ENCODE results near the gene ITPR1.

ITPR1 gene

DNA sequence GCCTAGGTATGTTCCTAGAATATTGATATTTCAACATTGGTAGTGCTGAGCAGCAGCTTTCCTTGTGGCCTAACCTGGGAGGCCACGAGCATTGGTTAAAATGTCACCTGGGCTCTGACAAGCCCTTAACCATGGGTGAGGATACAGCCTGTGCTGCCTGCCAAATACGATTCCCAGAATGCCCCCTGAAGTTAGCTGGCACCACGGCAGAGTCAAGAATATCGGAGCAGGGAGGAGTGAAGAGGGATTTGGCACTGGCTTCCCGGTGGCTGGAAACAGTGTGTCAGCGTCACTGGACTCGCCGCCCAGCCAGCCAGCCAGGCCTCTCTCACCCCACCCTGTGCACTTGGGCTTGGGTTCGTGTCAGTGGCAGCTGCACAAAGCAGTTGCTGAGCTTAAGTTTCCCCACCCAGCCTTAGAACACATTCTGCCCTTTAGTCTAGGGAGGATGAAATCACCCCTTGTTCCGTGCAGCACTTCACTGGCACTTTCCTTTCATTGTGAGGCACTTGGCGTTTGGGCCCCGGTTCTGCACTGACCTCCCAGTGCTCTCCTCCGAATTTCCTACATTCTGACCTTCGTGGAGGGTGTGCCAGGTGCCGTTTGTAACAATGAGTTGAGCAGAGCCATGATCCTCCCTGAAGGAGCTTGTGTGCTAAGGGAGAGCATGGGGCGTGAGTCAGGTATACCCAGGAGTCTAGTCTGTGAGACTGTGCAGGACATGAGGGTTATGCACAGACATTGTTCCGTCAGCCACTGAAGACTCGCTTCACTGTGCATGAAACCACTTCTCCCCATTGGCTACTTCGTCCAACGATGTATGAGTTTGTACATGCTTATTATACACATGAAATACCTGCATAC, 333.3 kb downstream of the ITPR1 start:
- FAIRE-seq (no peak), DNase-seq (ENCODE audit: extremely low spot score, insufficient read length, low read depth) (no peak)

DNA sequence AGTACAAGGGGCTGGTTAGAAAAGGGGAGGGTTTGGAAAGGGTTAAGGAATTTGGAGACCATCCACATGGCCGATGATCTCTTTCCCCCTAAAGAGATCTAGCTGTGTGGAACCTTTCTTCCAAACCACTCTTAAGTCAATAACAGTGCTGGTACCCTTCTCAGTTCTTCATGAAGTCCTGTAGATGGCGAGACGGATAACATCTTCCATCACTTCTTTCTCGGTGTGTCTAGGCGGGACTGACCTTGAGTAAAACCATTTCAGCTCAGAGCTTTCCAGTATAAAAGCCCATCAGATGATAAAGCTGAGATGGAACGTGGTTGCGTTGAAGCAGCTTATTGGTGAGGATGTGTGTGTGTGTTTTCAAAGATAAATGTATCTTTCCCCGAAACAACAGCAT, 334.6 kb downstream of the ITPR1 start:
- no peak for FAIRE-seq

DNA sequence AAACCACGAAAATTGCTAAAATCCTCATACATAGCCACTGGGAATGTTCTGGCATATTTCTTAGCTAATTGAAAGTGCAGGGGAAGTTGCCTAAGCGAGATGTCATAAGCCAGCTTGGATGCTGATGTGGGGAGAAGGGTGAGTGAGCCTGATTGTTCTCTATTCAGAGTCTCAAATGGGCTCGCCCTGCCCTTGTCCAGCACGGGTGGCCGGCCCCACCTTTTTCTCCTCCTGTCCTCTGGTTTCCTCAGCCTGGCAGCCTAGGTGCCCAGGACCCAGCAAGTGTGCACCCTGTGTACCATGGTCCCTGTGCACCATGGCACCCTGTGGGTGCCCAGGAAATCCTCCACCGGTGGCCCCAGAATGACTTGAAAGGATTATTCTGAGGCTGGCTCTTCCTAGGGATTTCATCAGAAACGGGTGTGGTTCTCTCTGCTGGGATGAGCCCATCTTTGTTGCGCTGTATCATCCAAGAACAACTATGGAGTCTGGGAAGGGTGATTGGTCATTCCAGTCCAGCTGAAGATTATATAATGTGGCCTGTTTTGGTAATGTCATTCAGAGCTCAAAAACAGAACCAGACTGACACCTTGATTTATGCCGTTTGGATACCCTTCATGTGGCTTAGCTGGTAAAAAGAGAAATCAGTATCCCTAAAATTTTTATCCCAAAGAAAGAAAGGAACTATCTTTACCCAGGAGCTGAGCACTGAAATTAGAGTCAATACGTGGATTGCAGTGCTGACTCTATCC, 335.3 kb downstream of the ITPR1 start:
- DNase-seq (ENCODE audit: extremely low spot score, insufficient read length, low read depth) (no peak), FAIRE-seq (no peak)

More for the DNA sequence above, 334.6 kb downstream of the ITPR1 start:
- no peak for DNase-seq (ENCODE audit: extremely low spot score, insufficient read length, low read depth)

DNA sequence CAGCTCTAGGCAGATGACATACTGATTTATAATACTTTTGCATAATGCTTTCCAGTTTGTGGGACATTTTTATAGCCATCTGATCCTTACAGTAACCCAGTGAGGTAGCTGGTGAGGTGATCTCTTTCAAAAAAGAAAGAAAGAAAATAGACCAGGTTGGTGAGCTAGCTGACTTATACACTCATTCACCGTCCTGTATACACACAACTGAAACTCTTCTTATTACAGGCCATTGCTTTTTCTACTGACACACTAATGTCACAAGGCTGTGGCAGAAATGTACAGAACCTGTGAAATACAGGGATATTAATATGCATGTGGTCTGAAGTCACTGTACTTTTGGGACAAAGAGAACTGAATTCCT, 335.9 kb downstream of the ITPR1 start:
- DNase-seq (ENCODE audit: extremely low spot score, insufficient read length, low read depth) = no peak
- peak; percentile 41 for FAIRE-seq

DNA sequence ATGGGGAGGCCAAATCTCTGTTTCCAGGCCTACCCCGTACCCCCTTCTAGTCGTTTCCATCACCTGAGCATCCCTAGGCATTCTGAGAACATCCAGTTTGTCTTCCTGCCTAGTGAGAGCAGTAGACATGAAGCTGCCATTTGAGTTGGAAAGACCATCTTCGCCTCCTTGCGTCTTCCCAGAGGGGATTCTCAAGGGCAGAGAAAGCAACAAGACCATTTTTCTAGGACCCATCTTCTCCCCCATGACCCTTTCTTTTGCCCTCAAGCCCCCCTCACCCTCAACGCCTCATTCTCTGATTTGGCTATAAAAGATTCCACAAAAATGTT, 337.4 kb downstream of the ITPR1 start:
- FAIRE-seq (no peak), DNase-seq (ENCODE audit: extremely low spot score, insufficient read length, low read depth) (no peak)

DNA sequence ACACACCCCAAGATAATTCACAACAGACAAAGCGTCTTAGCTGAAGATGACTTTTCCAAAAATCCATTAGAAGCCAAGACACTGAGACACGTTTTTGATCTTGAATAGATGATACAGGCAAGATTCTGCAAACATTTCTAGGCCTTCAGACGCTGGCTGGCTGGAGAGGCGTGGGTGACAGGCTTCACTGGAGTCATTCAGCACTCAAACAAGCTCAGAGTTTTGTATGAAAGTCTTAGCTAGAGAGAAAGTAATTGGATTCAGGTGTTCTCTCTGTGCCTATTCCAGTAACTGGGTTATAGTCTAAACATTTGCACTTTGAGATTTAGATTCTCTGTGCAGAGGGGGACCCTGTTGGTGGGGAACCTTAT, 338.4 kb downstream of the ITPR1 start:
- no peak for DNase-seq (ENCODE audit: extremely low spot score, insufficient read length, low read depth)
- no peak for FAIRE-seq

DNA sequence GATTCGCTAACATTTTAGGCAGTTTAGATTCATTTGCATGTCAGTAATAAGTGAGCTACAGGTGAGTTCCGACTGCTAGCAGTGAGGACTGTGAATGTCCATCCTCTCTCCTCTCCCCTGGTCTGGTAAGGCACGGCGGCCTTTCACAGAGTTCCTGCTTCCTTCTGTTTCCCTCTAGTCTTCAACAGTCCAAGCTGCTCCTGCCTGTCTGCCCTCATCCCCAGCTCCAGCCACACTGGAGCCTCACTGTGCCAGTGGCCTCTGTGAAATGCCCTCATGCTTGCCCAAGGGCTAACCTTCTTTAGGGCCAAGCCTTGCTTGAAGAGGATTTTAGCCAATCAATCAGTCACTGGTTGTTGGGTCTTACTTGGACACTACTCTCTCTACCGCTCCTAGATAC, 340.3 kb downstream of the ITPR1 start:
- no peak for DNase-seq (ENCODE audit: extremely low spot score, insufficient read length, low read depth)
- no peak for FAIRE-seq

DNA sequence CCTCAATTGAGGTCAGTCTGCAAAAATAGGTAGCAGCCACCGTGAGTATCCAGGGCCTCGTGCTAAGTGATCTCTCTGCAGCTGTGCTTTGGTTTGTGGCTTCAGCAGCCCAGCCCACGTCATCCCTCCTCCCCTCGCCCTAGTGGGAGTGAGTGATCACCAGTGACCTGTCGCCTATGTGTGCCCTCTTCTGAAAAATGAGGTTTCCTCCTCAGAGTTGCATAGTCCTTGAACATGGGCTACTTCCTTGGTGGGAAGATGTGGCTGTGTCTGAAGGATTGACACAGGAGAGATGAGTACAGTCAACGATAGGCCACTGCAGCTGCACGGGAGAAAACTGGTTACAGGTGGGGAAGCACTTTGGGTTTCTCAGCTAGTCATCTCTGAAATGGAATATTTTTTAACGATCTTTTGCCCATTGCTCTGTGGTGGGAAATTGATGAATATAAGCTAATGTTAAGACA, 341.3 kb downstream of the ITPR1 start:
- DNase-seq (ENCODE audit: extremely low spot score, insufficient read length, low read depth) (peak; percentile 43), FAIRE-seq (peak; percentile 91)

DNA sequence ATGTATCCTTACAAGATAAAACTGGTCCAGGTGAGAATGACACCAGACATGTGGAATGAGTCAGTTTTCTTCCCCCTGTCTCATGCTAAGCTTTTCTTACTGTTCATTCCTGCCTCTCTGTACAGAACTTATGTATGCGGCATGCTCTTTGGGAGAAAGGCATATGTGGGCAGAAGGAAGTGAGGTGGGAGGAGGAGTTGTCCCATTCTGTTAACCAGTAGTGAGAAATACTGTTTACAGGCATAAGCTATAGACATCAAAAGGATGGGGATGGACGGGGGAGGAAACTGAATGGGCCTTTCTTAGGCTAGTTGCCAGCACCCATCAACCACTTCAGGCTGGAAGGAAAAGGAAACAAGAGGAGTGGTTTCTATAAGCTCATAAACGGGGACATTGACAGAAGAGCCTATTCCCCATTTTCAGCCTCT, 342.5 kb downstream of the ITPR1 start:
- FAIRE-seq = no peak
- DNase-seq (ENCODE audit: extremely low spot score, insufficient read length, low read depth) = no peak

DNA sequence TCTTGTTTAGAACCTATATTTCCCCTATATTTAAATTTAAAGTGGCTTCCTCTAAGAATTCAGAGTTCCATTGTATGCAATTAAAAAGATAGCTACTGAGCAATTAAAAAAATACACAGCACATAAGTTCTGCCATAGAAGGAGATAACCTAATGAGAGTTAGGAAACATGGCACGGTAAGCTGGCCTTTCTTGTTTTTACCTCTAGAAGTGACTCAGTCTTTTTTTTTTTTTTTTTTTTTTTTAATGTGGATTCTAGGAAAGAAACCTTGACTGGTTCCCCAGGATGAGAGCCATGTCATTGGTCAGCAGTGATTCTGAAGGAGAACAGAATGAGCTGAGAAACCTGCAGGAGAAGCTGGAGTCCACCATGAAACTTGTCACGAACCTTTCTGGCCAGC, 343.4 kb downstream of the ITPR1 start:
- FAIRE-seq (no peak), DNase-seq (ENCODE audit: extremely low spot score, insufficient read length, low read depth) (no peak)

DNA sequence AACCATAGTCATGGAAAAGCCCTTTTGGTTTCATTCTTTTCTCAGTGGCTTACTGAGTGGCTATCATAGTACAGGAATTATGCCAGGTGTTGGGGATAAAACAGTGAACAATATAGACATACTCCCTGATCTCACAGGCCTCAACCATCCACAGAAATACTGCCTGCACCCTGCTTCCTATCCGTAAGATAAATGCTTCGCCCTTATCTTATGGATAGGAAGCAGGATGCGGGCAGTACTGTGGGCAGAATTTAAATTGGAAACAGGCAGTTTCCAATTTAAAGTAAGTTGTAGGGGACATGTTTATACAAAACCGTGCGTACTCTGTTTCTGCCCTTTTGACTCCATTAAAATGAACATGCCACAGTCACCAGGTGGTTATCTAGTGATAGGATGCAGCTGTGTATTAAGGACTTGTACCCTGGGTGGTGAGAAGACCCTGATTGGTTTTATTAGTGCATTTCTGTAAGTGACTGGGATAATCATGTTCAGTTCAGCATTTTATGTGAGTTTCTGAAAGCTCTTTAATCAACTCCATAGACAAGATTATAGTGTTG, 344.3 kb downstream of the ITPR1 start:
- DNase-seq (ENCODE audit: extremely low spot score, insufficient read length, low read depth) = no peak
- FAIRE-seq = no peak

DNA sequence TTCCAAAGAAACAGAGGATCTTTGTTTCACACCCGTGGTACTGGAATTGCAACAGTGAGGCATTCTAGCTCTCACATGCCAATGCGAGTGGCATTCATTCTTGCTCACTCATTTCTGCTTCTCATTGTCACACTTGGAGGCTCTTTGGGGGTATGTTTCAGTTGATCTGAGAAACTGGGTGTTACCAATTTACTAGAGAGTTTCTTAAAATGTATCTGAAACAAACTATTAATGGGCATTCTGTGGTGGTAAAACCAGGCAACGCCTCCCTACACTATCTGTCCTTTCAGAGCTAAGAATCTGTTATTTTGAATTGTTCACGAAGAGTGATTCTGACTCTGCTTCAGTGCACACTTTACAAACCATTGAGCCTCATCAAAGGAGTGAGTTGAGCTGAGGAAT, 345.5 kb downstream of the ITPR1 start:
- FAIRE-seq (peak; percentile 79), DNase-seq (ENCODE audit: extremely low spot score, insufficient read length, low read depth) (no peak)

DNA sequence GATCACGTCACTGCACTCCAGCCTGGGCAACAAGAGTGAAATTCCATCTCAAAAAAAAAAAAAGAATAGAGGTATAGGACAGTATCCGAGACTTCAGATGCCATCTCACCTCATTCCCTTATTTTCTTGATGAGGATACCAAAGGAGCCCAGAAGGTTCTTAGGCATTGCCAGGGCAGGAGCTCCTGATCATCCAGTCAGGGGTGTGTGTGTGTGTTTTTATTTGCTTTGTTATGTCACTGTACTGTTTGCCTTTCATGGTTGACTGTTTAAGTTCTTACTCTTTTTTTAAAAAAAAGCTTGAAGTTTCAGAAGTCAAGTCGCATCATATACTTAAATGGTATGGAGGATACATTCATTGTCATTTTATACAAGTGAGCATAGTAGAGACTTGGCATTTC, 346.1 kb downstream of the ITPR1 start:
- DNase-seq (ENCODE audit: extremely low spot score, insufficient read length, low read depth) (no peak), FAIRE-seq (no peak)

DNA sequence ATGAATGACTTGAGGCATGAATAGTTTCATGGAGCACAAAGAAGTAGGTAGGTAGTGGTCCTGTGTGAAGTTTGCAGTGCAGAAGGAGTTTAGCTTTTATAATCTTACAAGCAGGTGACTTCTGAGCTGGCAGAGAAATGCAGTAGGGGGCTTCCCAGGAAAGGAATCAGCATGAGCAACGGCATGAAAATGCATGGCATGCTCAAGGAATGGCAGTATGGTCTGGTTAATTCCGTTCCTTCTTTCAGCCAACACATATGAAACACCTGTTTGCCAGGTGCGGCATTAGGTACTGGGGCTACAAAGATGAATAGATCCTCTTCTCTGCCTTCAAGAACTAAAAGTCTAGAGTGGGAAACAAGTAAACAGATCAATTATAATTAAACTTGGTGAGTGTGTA, 348.1 kb downstream of the ITPR1 start:
- no peak for FAIRE-seq
- no peak for DNase-seq (ENCODE audit: extremely low spot score, insufficient read length, low read depth)

DNA sequence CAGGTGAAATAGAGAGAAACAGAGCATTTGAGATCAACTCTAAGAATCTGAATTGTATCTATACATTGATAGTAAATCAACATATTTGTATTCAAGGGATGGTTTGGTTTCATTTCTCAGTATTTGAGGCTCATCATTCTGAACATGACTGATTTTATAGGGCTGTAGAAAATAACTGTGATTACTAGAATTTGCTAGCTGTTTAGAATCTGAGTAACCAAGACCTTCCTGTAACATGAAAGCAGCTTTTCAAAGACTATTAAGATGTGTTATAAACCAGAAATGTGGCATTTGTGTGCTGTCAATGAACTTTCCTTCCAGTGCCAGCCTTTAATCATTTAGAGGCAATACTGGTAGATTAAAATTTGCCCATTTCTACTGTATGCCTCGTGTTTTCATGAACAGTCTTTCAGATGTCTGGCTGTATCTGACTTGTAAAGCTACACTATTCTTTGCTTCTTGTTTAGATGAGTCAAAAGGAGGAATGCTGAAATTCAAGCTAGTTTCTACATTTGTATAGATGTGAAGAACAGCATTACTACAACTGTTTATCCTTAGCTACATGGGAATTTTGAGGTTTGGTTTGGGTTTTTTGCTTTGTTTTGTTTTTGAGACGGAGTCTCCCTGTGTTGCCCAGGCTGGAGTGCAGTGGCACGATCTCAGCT, 348.8 kb downstream of the ITPR1 start:
- no peak for DNase-seq (ENCODE audit: extremely low spot score, insufficient read length, low read depth)
- FAIRE-seq = no peak

DNA sequence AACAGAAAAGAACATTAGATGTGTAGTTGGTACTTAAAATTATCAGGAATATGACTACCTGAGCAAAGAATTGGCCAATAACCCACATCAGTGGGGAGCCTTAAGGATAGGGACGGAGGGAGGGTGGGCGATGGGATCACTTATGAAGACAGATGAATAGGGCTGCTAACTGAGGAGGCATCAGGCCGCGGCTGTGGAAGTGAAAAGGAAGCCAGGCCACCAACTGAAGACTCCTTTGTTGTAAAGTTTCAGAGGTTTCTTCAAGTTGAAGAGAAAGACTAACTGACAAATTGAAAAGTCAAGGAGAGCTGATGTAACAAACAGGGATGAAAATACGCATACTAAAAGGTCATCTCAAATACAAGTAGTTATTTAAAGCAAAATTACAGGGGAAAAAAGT, 350.5 kb downstream of the ITPR1 start:
- DNase-seq (ENCODE audit: extremely low spot score, insufficient read length, low read depth) = no peak
- FAIRE-seq = no peak

DNA sequence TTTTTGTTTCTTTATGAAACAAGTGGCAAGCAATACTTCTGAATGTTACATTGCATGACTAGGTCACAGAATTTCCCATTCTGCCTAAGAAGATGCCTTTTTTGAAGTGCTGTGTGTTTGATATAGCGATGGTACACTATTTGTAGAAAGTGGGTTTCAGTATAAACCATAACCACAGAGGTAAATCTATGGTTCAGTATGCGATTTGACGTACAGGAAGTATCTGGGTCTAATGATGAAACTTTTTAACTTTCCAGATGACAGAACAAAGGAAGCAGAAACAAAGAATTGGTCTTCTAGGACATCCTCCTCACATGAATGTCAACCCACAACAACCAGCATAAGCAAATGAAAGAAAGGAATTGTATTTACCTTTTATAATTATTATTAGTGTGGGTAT, 352.7 kb downstream of the ITPR1 start:
- DNase-seq (ENCODE audit: extremely low spot score, insufficient read length, low read depth) (no peak), FAIRE-seq (peak; percentile 96)

DNA sequence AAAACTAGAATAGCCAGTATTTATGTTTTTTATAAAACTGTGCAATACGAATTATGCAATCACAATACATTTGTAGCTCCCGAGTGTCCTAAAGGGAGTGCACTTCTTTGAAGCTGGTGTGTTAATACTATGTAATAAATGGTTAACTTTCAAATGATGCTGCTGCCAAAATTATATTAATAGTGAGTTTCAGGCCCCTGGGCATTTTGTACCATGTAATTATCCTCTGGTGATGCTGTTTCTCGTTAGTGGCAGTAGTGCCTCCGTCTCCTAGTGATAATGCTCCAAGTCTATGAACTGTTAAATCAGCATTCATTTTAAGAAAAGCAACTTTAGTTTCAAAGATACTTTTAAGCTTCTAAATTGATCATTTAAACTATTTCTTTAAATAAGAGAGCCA, 353.4 kb downstream of the ITPR1 start:
- DNase-seq (ENCODE audit: extremely low spot score, insufficient read length, low read depth) (no peak), FAIRE-seq (peak; percentile 38)

DNA sequence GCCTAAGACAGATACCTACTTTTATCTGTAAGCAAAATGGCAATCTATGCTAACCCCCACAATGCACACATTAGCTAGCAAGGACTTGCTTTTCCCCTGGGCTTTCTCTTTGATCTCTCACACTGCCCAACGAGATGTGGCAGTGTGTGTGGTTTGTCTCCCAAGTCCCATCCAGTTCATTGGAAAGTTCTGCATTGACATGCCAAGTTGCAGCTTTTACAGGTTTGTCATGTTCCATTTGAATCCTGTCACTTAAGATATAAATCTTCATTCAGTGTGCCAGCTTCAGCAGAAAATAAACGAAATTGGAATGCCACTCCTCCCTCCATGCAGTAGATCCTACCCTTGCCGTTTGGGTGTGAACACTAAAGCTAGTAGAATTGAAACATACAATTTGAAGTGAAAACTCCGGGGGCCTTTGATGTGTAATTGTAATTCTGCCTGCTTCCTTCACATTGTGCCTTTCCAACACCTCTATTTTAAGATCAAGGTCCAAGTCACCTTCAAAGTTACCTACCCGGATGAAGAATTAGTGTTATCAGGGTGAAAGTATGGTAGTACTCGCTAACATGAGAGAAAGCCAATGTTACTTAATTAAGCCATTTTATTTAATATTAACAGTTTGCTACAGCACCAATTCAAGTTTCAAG, 355.2 kb downstream of the ITPR1 start:
- FAIRE-seq (peak; percentile 52), DNase-seq (ENCODE audit: extremely low spot score, insufficient read length, low read depth) (no peak)

DNA sequence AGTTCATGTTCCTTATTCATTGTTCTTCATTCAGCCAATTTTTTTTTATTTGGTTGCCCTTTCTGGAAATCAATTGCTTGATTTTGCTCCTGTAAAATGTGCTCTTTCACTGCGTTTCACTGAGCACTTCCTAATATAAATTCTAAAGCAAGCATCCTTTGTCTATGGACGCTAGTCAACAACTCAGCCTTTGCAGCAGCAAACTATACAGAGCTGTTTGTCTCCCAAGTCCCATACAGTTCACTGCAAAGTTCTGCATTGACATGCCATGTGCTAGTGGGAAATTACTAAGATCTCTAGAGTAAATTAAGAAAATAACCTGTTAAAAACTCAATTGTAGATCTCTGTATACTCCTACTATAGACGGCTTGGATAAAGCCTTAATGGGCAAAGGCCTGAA, 356.0 kb downstream of the ITPR1 start:
- FAIRE-seq (no peak), DNase-seq (ENCODE audit: extremely low spot score, insufficient read length, low read depth) (no peak)
